NCI-H526 treated with DMSO at 0.1 percent for 48 hours (cell line): ENCODE data around the gene SPPL2B.

ENCODE experiments used
- DNase-seq: peaks from one replicate; lab custom pipeline; 2025; lab: John Stamatoyannopoulos, UW

The SPPL2B gene

GRCh38 chr19:2323707-2324106 is 4.8 kb upstream of the SPPL2B start:
- DNase-seq = no peak

- DNase-seq = no peak
Observed at GRCh38 chr19:2324220-2324948, 4.1 kb upstream of the SPPL2B start.

GRCh38 chr19:2325281-2326046 is 3.0 kb upstream of the SPPL2B start:
- no peak for DNase-seq

GRCh38 chr19:2326699-2327360 is 1.7 kb upstream of the SPPL2B start:
- no peak for DNase-seq

GRCh38 chr19:2327773-2328400 is 597 bp upstream of the SPPL2B start:
- no peak for DNase-seq

GRCh38 chr19:2329149-2329478 is 630 bp downstream of the SPPL2B start:
- no peak for DNase-seq

- DNase-seq = no peak
Observed at GRCh38 chr19:2329501-2329916, 1.0 kb downstream of the SPPL2B start.

GRCh38 chr19:2330255-2330631 is 1.8 kb downstream of the SPPL2B start:
- no peak for DNase-seq

GRCh38 chr19:2330632-2331284 is 2.3 kb downstream of the SPPL2B start:
- no peak for DNase-seq

- DNase-seq = no peak
Observed at GRCh38 chr19:2331601-2332246, 3.2 kb downstream of the SPPL2B start.

GRCh38 chr19:2332341-2333026 is 4.0 kb downstream of the SPPL2B start:
- no peak for DNase-seq

GRCh38 chr19:2333027-2333806 is 4.7 kb downstream of the SPPL2B start:
- DNase-seq = peak; percentile 49

GRCh38 chr19:2333807-2334211 is 5.3 kb downstream of the SPPL2B start:
- DNase-seq = no peak

GRCh38 chr19:2334426-2334825 is 5.9 kb downstream of the SPPL2B start:
- no peak for DNase-seq

GRCh38 chr19:2334986-2335846 is 6.7 kb downstream of the SPPL2B start:
- no peak for DNase-seq

GRCh38 chr19:2335848-2336247 is 7.4 kb downstream of the SPPL2B start:
- no peak for DNase-seq

- DNase-seq = no peak
Observed at GRCh38 chr19:2336528-2337328, 8.2 kb downstream of the SPPL2B start.

GRCh38 chr19:2337329-2337707 is 8.8 kb downstream of the SPPL2B start:
- no peak for DNase-seq
